Activated CD4-positive, alpha-beta T cell treated with anti-CD3 and anti-CD28 coated beads, Interleukin-2, amount 50 U/mL, for 24 hours (primary cell): ENCODE data around the gene MROH8.
A peak's percentile ranks its signal among the peaks of the same experiment; 100 is the strongest.
"Not testable (repeated sequence)": the region's sequence is repeated elsewhere in the genome, so short reads cannot be mapped to it uniquely, and the experiment has no call there.

Experiments used
- DNase-seq, 2 donors: peaks; one replicate each; pipeline ENCODE4 v3.0.0-alpha.2; 2020; ENCODE audit warnings: low read depth in 1 of 2, low spot score in 1 of 2

MROH8 gene

DNA sequence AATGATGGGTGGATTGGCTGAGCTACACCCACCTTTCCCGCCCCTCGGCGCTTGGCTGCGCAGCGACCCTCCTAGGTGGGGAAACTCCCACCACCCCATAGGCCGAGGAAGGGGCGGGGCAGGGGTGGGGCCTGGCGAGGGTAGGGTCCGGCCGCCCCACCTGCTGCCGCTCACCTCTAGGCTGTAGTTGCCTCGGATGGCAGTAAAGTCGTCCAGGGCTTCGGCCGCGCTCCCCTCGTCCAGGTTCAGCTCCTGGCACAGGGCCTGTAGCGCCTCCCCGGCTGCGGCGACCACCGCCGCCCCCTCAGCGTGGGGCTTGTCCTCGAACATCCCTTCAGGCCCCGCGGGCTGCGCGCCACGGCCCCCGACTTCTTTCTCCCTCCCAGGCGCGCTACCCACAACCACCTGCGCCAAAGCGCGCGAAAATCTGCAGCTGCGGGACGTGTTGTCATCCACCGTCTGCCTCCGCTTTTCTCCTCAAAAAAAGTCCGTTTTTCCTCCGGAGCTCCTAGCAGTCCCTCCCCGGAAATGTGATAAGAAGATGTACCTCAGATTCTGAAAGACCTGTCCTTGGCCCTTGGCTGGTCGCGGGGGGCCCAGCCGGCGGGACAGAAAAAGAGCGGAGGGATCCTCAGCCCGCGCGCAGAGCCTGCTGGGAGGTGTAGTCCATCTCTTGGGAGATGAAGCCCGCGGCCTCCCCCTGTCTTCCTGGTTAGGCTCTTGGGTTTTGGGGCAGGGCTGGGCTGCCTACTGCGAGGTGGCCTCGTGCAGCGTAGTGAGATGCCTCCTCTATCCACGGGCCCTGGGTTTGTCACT lies 83.5 kb downstream of the MROH8 start, which contains the start of gene RBL1:
Gene RBL1, minus strand, starts transcription at position 399 of the 816 bp plus-strand sequence. Its CDS starts 69 bp downstream, at position 330.
- DNase-seq: peak; percentile 82 to 85

DNA sequence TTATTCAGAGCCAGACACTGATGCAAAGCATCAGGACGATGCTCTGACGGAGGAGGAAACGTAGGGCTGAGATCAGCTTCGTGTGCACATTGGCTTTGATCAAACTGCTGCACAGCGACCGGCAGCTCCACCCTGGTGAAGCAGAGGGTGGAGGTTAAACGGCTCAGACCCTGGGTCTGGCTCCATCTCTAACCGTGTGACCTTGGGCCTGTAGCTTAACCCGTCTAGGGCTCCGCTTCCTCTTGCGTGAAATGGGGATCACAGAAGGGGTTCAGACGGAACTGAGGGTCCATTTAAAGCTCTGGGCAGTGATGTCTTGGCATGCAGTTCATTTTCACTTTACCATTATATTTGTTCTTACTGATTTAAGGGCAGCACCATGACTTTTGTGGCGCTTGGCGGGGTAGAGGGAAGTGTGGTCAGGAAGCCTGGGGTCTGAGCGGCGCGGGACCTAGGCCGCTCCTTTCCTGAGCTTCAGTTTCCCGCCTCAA lies 84.2 kb downstream of the MROH8 start:
- DNase-seq: peak in 1 of 2 donors; percentile 11

DNA sequence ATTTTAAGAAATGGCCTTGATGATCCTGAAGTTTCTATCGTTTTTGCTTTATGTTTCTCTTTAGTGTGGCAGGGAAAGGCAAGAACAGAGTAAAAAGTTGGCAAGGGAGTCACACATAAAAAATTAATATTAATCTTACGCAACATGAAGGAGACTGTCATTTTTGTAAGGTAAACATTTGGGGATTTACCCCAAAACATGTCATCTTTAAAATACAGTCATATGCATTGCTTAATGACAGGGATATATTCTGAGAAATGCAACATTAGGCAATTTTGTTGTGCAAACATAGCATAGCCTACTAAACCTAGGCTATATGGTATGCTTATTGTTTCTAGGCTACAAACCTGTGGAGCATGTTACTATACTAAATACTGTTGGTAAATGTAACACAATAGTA lies 88.9 kb downstream of the MROH8 start:
- DNase-seq: no peak

DNA sequence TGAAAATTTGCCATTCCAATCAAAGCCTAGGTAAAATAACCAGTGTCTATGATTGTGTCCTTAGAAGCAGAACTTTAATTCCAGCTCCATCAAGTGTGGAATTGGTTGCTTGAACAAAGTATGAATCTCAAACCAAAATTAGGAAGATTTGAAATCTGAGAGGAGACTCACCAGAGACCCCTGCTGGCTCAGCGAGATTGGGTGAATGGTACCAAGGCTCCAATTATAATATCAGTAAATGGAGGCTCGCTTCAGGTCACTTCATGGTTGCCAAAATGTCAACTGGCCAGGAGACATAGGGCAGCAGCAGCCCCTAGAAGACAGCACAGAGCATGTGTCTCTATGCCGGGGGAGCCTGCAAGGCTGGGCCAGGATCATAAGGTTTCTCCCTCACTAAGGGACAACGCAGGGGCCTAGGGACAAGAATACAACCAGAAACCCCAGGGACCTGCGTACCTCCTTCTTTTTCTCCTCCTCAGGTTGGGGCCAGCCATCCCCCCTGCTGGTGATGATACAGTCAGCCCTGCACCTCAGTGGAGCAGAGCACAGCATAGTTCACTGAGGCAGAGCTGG lies 97.5 kb downstream of the MROH8 start:
- peak in 1 of 2 donors; percentile 3 for DNase-seq

DNA sequence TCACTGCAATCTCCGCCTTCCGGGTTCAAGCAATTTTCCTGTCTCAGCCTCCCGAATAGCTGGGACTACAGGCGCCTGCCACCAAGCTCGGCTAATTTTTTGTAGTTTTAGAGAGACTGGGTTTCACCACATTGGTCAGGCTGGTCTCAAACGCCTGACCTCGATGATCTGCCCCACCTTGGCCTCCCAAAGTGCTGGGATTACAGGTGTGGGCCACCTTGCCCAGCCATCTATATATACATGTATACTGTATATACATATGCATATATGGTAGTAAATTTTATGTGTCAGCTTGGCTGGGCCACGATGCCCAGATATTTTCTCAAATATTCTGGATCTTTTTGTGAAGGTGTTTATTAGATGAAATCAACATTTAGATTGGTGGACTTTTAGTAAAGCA lies 102.3 kb downstream of the MROH8 start:
- DNase-seq: no peak

DNA sequence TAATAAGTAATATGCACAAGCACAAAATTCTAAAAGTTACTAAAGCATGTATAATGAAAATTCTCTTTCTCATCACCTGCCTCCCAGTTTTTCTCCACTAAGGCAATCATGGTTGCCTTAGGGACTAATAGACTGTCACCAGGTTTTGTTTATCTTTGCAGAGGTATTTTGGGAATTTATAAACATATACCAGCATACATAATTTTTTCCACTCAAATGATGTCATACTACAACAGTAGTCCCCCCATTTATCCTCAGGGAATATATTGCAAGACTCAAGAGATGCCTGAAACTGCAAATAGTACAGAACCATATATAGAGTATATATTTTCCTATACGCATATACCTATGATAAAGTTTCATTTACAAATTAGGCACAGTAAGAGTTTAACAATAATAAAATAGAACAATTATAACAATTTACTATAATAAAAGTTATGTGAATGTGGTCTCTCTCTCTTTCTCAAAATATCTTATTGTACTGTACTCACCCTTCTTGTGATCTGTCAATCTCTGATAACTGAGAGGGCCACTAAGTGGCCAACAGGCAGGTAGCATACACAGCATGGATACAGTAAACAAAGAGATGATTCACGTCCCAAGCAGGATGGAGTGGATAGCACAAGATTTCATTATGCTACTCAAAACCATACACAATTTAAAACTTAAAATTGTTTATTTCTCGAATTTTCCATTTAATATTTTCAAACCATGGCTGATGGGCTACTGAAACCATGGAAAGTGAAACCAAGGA lies 103.2 kb downstream of the MROH8 start:
- DNase-seq: no peak

DNA sequence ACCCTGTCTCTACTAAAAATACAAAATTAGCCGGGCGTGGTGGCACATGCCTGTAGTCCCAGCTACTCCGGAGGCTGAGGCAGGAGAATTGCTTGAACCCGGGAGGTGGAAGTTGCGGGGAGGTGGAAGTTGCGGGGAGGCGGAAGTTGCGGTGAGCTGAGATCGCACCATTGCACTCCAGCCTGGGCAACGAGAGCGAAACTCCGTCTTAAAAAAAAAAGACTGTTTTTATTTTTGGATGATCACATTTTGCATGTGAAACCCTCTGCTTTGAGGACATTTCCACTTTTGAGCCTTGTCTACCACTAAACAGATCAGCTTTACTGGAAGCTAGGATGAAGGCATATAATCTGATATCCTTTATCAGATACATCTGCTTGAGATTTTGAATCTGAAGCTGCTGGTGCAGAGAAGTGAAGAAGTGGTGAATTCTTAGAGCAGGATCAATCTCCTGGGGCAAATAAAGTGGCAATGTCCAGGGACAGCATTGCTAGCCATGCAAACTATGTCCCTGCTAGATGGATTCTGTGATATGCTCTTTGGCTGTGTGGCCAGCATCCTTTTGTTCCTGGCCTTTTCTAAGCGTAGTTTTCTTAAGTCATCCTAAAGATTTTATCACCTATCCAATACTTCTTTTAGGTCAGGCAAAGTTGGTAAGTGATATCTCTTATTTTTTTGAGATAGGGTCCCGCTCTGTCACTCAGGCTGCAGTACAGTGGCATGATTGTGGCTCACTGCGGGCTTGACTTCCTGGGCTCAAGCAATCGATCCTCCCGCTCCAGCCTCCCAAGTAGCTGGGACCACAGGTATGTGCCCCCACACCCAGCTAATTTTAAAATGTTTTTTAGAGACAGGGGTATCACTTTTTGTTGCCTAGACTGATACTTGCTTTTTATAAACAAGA lies 106.8 kb downstream of the MROH8 start:
- DNase-seq: no peak

DNA sequence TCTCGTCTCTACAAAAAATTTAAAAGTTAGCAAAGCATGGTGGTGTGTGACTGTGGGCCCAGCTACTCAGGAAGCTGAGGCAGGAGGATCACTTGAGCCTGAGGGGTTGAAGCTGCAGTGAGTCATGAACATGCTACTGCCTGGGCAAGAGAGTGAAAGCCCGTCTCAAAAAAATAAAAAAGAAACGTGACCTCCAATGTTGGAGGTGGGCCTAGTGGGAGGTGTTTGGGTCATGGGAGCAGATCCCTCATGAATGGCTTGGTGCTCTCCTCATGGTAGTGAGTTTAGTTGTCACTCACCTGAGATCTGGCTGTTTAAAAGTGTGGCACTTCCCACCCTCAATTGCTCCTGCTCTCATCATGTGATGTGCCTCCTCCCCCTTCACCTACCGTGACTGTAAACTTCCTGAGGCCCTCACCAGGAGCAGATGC lies 107.9 kb downstream of the MROH8 start:
- DNase-seq: peak in 1 of 2 donors; percentile 21

DNA sequence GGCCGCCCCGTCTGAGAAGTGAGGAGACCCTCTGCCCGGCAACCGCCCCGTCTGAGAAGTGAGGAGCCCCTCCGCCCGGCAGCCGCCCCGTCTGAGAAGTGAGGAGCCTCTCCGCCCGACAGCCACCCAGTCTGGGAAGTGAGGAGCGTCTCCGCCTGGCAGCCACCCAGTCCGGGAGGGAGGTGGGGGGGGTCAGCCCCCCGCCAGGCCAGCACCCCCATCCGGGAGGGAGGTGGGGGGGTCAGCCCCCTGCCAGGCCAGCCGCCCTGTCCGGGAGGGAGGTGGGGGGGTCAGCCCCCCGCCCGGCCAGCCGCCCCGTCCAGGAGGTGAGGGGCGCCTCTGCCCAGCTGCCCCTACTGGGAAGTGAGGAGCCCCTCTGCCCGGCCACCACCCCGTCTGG lies 109.8 kb downstream of the MROH8 start:
- DNase-seq: not testable (repeated sequence)

DNA sequence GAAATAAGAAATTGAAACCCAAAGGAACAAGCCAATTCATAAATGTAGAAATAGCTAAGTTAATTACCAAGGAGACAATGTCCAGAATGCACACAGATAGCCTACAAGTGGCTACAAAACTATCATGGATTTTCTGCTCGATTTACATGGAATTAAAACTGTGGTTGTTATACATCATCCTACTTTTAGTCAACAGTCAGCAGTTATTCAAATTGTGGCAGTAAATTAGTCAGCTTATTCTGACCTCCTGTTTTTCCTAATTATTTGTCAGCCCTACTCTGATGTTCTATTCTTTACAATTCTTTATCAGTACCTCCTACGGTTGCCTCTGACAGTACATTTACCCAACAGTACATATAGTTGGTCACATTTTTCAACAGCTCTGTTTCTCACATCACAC lies 113.2 kb downstream of the MROH8 start:
- DNase-seq: no peak

DNA sequence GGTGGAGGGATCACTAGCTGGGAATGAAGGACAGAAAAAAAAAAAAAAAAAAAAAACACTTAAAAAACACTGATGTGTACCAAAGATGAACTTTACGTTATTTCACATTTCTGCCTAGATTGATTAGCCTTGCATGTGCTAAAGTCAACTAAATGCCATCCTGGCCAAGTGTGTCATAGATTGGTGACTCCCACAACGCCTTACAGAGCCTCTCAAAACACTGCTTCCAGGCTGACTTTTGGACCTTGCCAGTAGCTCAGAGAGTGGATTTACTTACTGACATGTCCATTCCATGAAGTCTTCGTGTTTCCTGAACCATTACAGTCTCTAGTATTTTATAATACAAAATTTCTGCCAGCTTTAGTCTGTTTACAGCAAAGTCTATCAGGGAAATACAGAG lies 124.1 kb downstream of the MROH8 start:
- DNase-seq: no peak

DNA sequence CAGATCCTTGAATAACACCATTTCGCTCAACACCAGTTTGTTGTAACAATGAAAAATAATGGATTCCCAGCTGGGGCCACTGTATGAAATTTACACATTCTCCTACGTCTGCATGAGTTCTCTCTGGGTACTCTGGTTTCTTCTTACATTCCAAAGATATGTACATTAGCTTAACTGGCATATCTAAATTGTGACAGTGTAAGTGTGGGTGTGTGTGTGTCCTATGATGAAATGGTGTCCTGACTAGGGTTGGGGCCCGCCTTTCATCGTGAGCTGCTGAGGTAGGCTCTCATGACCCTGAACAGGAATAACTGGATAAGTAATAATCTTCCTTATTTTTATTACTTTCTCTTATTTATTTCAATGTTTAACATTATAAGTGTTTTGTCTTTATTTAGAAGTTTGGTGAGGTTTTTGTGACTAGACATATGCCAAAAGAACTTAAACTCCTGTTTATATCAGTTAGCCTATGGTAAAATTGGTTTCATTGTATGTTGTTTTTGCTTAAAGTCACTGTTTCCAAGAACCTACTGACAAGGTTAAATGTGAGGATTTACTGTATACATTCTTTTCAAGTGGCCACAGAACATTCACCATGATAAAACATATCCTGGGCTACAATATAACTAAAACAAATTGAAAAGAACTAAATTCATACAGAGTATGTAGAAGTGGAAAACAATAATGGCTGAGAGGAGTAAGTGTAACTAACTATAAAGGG lies 126.0 kb downstream of the MROH8 start:
- no peak for DNase-seq
